Aorta (tissue), 5 donors: ENCODE measurements around the gene CFAP57. TPM values are rescaled to one million over a fixed set of nuclear protein-coding genes. Genes with fewer than 3 reads are reported as not detected.
A peak's percentile ranks its signal among the peaks of the same experiment; 100 is the strongest.

Experiments used
- ATAC-seq: fragments of 200-7000 bp; cut with Tn5 transposase; one replicate; pipeline ENCODE4 v1.9.1; 2022; ENCODE audit warnings: moderate library complexity; ENCODE audit not compliant: low FRiP score
- DNase-seq, 2 donors: peaks; one replicate each; pipeline ENCODE4 v3.0.0-alpha.2; 2020
- H3K27ac ChIP-seq, 2 donors: one replicate each; pipeline ENCODE4 v1.5.1; 2013; ENCODE audit warnings: low read length in 2 of 2, mild to moderate bottlenecking in 2 of 2, moderate library complexity in 2 of 2, control low read depth in 1 of 2, inconsistent platforms in 1 of 2, low read depth in 1 of 2
- H3K27me3 ChIP-seq, 2 donors: one replicate each; pipeline ENCODE4 v1.6.1; 2013; ENCODE audit warnings: control low read depth in 1 of 2, low read length in 1 of 2, mild to moderate bottlenecking in 1 of 2, moderate library complexity in 1 of 2; ENCODE audit not compliant: insufficient read depth in 2 of 2, control insufficient read depth in 1 of 2
- H3K36me3 ChIP-seq, 2 donors: one replicate each; pipeline ENCODE4 v1.6.1; 2013; ENCODE audit warnings: control low read depth in 1 of 2, low read length in 1 of 2, mild to moderate bottlenecking in 1 of 2; ENCODE audit not compliant: insufficient read depth in 2 of 2, control insufficient read depth in 1 of 2
- H3K4me1 ChIP-seq, 2 donors: one replicate each; pipeline ENCODE4 v1.6.1; 2013; ENCODE audit warnings: low read length in 2 of 2, control low read depth in 1 of 2, mild to moderate bottlenecking in 1 of 2, moderate library complexity in 1 of 2; ENCODE audit not compliant: insufficient read depth in 2 of 2, control insufficient read depth in 1 of 2
- H3K4me3 ChIP-seq, 2 donors: one replicate each; pipeline ENCODE4 v1.5.1; 2013; ENCODE audit warnings: low read length in 2 of 2, control low read depth in 1 of 2, mild to moderate bottlenecking in 1 of 2
- H3K9me3 ChIP-seq: one replicate; pipeline ENCODE4 v1.6.1; 2013; ENCODE audit warnings: mild to moderate bottlenecking, low read length; ENCODE audit not compliant: control insufficient read depth
- WGBS, 2 donors: extraction: QIAGEN DNeasy Blood & Tissue Kit; methylation state at CpG; one replicate each; pipeline ENCODE4 v1.1.7; 2013; 5-methylcytosine and 5-hydroxymethylcytosine counted together
- intact Hi-C, 2 donors: fragments of 100-400 bp; cut with DNase I; formaldehyde crosslinking; loops; one replicate each; pipeline versions ENCODE4 v1.14.2 to v1.15.0; 2022
- polyA plus RNA-seq, 2 donors: library from polyadenylated mRNA; stranded (reverse); fragments of 200-250 nt; gene quantifications; one replicate each; pipeline ENCODE4 v1.2.3, GENCODE V29; 2013
- total RNA-seq, 2 donors: library from RNA; stranded (reverse); fragmentation: NEBNext Ultra II Directional; extraction: Animal tissue kit (Norgen Biotek cat#: 25700); gene quantifications; one replicate each; pipeline ENCODE4 v1.2.1, GENCODE V29; 2021
- donor health status: healthy with polysubstance abuse.
- donor health status: Bipolar disorder and iron deficiency.
- donor health status: DM: no; HTN: no; CAD: no.
- donor health status: DM: no; HTN: no; CAD: no.
- donor health status: DM: yes; HTN: yes; CAD: no.

Gene CFAP57
- total and polyA plus RNA-seq, 4 donors, result under 0.01 to 1.3 (median 0.13) TPM; not detected in 1

DNA sequence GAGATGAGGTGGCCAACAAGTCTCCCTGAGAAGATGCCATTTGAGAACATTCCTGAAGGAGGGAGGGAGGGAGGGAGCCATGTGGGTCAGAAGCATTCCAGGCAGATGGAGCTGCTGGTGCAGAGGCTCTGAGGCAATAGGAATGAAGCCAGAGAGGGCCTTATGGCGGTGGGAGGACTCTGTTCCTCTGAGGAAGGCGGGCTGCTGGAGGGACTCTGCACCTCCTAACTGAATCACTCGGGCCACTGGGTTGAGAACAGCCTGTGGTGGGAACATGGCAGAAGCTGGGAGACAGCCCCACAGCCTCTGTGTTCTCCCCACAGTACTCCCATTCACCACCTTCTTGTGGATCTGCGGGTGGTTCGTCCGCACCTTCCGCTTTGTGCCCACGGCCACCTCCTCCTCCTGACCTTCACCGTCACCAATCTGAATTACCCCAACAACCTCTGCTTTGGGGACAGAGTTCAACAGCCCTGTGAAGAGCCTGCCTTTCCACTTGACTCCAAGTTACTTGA is 95.2 kb downstream of the CFAP57 start:
- Histone ChIP-seq H3K36me3 (no peaks in the 10 kb centered on the region), H3K27ac (no peak overlapping the region), H3K4me1 (no peaks in the 10 kb centered on the region), H3K4me3 (no peak overlapping the region), H3K9me3 (no peaks in the 10 kb centered on the region), H3K27me3 (no peaks in the 10 kb centered on the region)
- 81 to 83% methylated on average over 9 of the region's 9 CpGs for WGBS, 2 donors
- intact Hi-C loops, result no loop called here
- ATAC-seq (no peak), DNase-seq (no peak)

DNA sequence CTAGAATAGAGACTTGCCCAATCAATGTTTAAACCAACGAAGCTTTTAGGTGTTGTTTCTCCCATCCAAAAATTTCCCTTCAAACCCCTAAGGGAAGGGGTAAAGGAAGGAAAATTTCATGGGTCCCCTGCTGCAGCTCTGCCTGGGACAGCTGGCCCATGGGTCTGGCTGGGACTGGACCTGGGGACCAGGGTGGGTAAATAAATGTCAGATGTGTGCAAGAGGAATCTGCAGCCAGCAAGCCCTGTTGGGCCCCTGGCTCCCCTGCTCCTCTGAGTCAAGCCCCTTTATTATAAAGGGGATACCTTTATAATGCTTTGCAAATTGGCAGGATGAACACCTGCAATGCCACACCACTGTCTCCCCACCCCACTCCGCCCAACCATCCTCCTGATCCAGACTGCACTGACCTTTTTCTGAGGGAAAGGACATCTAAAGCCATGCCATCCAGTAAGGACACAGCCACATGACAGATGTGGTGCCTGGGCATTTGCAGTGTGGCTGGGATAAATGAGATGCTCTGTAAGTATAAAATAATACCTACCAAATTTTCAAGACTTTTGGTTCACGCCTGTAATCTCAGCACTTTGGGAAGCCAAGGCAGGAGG is 95.8 kb downstream of the CFAP57 start:
- WGBS, 2 donors, result 79 to 90% methylated on average over 3 of the region's 3 CpGs
- no peak for DNase-seq
- H3K27me3 ChIP-seq, result no peaks in the 10 kb centered on the region

DNA sequence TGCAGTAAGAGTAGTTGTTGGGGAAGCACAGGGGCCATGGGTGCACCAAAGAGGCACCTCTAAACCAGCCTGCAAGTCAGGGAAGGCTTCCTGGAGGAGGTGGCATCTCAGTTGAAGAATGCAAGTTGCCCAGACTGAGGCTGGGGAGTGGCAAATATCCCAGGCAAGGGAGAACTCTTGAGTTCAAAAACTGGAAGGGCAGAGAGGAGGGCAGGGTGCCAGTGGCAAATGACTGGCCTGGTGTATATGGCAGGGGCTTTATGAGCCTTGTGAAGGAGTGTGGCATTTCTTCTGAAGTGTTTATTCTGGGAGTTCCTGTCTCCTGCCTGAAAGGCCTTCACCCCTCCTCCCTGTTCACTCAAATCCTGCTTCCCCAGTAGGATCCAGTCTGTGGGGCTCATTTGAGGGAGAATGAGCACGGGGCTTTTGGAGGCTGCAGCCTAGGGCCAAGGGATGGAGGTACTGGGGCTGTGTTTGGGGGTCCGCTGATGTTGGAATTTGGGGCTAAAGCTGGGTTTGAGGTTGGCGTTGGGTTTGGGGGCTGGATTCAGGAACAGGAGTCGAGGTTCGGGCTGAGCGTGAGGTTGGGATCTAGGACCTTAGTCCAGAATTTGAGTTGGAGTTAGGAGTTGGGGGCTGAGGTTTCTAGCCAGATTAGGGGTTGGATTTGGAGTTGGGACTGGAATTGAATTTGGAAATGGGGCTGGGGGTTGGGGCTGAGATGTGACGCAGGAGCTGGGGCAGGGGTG is 97.7 kb downstream of the CFAP57 start, which contains the start of gene TMEM125:
Gene TMEM125, plus strand, starts transcription at position 357 of the 749 bp plus-strand sequence. CDS start 2,740 bp downstream, outside the sequence.
- ATAC-seq (no peak), DNase-seq (peak in 1 of 2 donors; percentile 59)
- H3K9me3 ChIP-seq, result no peaks in the 10 kb centered on the region
- WGBS, 2 donors, result 69 to 80% methylated on average over 7 of the region's 7 CpGs
- no peaks in the 10 kb centered on the region for H3K4me1 ChIP-seq
- intact Hi-C loops, result no loop called here
- H3K27ac ChIP-seq, result no peak within 1 kb of the TSS
- H3K4me3 ChIP-seq, result no peak within 1 kb of the TSS
- H3K36me3 ChIP-seq, result no peaks in the 10 kb centered on the region
- no peaks in the 10 kb centered on the region for H3K27me3 ChIP-seq

More for the DNA sequence above, 95.8 kb downstream of the CFAP57 start:
- H3K36me3 ChIP-seq, result no peaks in the 10 kb centered on the region
- intact Hi-C loops, result no loop called here
- ATAC-seq, result no peak
- H3K27ac ChIP-seq, result no peak overlapping the region
- no peaks in the 10 kb centered on the region for H3K9me3 ChIP-seq
- H3K4me1 ChIP-seq, result no peaks in the 10 kb centered on the region
- no peak overlapping the region for H3K4me3 ChIP-seq

DNA sequence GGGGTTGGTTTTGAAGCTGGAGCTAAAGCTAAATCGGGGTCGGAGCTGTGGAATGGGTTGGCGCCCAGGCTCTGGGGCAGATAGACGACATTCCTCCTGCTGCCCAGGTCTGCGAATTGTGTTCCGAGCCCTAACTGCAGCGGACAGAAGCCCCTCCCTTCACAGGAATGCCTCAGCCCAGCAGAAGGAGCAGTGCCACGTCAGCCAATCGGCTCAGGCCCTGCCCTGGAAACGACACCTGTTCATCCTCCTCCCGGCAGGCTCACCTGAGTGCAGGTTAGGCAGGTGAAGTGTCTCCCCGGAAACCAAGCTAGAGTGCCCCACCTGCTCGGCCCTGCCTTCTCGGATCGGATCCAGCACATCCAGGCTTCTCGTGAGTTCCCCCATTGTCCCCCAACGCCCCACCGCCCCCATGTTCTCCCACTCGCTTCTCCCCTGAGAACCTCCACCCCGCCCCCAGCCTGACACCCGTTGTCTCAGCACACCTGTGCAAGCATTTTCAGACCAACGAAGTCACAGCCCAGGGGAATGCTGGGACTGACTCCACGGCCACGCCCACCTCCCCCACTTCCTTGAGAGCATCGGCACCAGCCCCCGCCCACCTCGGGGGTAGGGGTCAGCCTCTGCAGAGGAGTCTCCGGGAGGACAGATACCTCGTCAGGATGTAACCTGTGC is 98.4 kb downstream of the CFAP57 start:
- WGBS, 2 donors, result 4 to 5% methylated on average over 28 to 29 of the region's 29 CpGs
- intact Hi-C loops, result no loop called here
- ATAC-seq, result no peak

DNA sequence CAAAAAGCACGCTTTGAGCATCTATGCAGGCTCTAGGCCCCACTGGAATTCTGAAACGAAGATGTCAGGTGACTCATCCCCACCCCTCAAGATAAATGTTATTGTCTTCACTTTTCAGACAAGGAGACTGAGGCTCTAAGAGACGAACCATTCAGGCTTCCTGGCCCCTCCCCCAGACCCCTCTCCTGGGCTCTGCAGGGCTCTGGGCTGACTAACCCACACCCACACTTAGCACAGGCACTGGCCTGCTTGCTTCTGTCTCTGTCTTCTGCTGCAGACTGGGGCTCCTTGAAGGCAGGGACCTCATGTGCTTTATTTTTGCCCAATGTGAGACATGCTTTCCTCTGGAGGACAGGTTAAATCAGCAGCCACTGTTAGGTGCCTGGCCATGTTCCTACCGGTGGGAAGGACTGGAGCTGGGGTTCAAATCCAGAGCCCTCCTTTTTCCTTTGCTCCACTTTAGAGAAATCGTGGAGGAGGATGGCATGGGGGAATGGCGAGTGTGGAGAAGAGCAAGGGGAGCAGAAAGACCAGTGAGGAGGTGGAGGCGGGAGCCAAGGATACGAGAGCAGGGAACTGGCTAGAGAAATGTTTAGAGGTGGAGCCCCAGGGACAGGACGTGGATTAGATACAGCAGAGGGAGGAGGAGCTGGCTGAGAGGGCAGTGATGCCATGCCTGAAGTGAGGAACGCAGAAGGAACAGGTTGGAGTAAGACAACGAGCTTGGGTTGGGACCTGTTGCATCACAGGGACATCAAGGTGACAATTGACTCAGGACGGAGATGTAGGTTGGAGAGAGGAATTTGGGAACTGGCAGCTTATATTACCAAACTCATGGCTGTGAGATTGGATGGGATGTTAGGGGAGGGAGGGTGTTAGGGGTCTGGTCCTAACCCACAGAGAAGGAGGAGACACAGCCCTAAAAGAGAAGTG is 99.3 kb downstream of the CFAP57 start:
- H3K4me1 ChIP-seq, result no peaks in the 10 kb centered on the region
- no peak overlapping the region for H3K4me3 ChIP-seq
- intact Hi-C loops, result no loop called here
- 77 to 79% methylated on average over 12 of the region's 12 CpGs for WGBS, 2 donors
- H3K27me3 ChIP-seq, result no peaks in the 10 kb centered on the region
- H3K27ac ChIP-seq, result no peak overlapping the region
- no peaks in the 10 kb centered on the region for H3K9me3 ChIP-seq
- DNase-seq (peak in 1 of 2 donors; percentile 44), ATAC-seq (no peak)
- no peaks in the 10 kb centered on the region for H3K36me3 ChIP-seq

More for the DNA sequence above, 98.4 kb downstream of the CFAP57 start:
- Histone ChIP-seq H3K4me1 (no peaks in the 10 kb centered on the region), H3K36me3 (no peaks in the 10 kb centered on the region), H3K9me3 (no peaks in the 10 kb centered on the region), H3K27me3 (no peaks in the 10 kb centered on the region), H3K4me3 (no peak overlapping the region), H3K27ac (no peak overlapping the region)
- DNase-seq, result peak in 1 of 2 donors; percentile 66

DNA sequence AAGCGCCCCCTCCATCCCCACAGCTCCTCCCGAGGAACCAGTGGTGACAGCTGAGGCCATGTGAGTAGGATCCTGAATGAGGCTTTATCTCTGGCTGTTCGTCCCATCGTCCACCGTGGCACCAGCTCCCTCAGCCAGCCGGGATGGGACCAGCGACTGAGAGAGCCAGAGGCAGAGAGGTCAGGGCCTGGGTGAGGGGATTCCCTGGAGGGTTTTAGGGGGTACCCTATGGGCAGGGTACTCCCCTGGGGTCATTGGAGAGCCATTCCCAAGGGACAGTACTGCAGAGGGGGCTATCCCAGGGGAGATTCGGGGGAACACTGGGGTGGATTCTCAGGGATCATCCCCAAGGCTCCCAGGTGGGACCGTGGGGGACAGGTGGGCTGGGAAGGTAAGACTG is 100.0 kb downstream of the CFAP57 start:
- Histone ChIP-seq H3K4me3 (no peak overlapping the region), H3K27me3 (no peaks in the 10 kb centered on the region), H3K36me3 (no peaks in the 10 kb centered on the region), H3K4me1 (no peaks in the 10 kb centered on the region), H3K9me3 (no peaks in the 10 kb centered on the region), H3K27ac (no peak overlapping the region)
- 76 to 78% methylated on average over 9 of the region's 9 CpGs for WGBS, 2 donors
- intact Hi-C loops, result no loop called here
- ATAC-seq (no peak), DNase-seq (peak in 1 of 2 donors; percentile 51)

DNA sequence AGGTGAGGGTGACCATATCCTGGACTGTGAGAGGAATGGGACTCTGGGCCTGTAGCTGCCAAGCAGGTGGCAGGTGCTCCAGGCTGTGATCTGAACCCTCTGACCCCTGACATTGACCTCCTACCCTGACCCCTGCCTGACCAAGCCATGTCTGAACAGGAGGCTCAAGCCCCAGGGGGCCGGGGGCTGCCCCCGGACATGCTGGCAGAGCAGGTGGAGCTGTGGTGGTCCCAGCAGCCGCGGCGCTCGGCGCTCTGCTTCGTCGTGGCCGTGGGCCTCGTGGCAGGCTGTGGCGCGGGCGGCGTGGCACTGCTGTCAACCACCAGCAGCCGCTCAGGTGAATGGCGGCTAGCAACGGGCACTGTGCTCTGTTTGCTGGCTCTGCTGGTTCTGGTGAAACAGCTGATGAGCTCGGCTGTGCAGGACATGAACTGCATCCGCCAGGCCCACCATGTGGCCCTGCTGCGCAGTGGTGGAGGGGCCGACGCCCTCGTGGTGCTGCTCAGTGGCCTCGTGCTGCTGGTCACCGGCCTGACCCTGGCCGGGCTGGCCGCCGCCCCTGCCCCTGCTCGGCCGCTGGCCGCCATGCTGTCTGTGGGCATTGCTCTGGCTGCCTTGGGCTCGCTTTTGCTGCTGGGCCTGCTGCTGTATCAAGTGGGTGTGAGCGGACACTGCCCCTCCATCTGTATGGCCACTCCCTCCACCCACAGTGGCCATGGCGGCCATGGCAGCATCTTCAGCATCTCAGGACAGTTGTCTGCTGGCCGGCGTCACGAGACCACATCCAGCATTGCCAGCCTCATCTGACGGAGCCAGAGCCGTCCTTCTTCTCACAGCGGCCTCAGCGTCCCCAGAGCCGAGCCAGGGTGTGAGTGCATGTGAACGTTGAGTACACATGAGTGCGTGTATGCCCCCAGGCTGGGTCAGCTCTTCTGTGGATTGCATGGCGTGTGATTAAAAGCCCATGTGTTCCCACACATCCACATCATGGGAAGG is 100.7 kb downstream of the CFAP57 start:
- Histone ChIP-seq H3K36me3 (no peaks in the 10 kb centered on the region), H3K4me3 (no peak overlapping the region), H3K27me3 (no peaks in the 10 kb centered on the region), H3K27ac (no peak overlapping the region), H3K4me1 (no peaks in the 10 kb centered on the region), H3K9me3 (no peaks in the 10 kb centered on the region)
- peak in 1 of 2 donors; percentile 68 for DNase-seq
- ATAC-seq, result no peak
- intact Hi-C loops, result no loop called here
- 97% methylated on average over 41 to 46 of the region's 46 CpGs for WGBS, 2 donors
